ENCODE results near the gene ADNP.

ADNP gene

DNA sequence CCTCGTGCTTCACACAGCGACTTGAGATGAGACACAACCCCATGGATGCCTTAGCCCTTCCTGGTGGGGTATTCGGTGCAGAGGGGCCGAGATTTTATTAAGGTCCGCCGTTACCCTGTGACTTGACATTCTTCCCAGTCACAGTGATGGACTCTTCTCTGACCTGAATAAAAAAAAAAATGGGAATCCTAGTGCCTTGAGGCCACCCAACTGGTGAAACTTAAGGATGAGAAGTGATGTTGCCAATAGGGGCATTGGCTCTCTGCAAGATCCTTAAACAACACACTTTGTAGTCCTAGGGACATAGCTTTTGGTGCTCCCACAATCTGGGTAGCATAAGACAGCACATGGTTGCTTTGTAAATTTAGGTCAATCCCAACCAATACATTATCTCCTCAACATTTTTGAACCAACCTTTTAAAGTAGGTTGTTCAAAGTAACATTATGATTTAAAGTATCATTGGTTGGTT lies 814 bp upstream of the ADNP start:
- DNase-seq, result no peak

DNA sequence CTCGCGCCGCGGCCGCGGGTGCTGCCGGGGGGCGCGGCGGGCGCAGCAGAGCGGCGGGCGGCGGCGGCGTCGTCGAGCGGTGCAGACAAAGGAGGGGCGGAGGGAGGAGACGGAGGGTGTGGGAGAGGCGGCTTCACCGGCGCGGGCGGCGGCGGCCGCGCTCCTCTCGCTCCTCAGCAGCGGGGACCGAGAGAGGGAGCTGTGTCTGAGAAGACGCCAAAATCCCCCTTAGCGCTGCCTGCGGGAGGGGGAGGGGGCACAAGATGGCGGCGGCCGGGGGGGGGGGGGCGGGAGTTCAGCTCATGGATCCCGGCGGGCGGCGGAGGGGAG lies 296 bp downstream of the ADNP start:
- DNase-seq, result no peak

DNA sequence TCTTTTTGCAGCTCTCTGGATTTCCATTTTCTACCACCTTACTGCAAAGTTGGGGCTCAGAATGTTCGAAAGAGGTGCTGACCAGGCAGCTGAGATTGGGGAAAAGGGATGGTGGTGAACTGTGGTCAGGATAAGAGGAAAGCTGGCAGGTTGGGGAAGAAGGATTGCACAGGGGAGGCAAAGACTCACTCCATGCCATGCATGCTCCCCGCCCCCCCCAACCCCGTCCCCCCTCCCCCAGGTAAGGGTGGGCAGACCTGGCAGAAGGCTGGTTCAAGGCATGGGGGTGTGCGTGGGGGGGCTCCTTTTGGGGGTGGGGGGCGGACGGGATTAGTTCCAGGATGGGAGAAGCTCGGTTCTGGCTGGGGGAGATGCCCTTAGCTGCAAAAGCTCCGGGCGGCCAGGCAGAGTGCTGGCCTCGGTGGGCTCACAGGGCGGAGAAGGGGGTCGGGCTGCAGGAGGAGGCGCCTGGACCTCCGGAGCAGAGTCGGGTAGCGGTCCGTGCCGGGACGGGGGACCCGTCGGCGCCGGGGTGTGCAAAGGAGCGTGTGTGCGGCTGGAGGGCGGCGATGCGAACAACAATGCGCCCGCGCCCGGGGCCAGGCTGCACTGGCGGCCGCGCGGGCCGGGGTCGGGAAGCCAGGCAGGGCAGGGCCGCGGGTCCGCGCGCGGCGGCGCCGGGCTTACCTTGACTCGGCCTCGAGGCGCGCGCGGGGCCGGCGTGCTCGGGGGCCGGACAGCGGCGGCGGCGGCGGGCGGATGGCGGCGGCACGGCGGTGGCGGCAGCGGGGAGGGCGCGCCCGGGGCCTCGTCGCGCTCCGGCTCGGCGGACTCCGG lies 880 bp downstream of the ADNP start:
- DNase-seq, result peak; percentile 53

DNA sequence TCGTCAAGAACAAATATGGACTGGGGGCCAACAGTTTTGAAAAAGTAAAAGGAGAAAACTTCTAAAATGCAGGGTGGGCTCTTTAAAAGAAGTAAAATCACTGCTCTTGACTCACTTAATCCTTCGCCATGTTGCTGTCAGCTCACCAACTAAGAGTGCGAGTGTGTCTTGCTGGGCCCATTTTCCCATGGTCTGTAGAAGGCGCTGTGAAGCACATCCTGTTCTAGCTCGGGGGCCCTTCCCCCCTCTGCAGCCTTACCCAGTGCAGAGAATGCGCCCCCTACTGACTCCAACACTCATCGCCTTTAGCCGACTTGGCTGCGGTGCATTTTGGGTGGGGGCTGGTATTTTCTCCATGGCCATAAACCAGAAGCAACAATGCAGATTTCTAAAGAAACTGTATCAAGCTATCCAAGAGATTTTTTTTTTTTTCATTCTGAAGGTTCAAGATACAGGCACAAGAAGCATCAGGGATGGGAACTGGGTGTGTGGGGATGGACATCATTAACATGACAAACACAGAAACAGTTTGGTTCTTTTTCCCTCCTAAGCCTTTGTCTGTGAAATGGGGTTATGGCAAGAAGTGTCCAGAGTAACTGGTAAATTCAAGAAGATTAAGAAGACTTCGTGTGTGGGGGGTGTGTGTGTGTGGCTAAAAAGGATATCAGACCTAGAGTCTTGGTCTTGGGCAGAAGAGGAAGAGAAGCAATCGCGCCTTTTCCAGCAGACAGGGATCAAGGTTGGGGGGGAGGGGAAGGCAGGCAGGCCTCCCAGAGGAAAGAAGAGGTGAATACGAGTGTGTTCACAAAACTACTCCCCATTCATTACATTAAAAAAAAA lies 1.7 kb downstream of the ADNP start:
- peak; percentile 96 for DNase-seq

DNA sequence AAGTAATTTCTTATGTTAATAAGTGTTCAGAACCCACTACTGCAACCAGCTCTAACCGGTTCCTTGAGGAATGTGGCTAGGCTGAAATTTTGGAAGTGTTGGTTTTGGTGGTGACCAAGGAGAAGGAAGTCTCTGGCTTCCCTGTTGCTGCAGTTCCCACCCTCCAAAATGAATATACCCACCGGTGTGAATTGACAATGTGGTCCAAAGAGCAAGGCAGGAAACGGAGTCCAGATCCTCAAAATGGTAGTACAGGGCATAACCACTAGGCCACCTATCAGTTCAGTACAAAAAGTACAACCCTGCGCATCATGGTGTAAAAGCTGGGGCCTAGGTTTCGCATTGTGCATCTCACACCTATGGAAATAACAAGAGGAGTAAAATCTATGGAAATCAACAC lies 2.8 kb downstream of the ADNP start:
- DNase-seq, result no peak

DNA sequence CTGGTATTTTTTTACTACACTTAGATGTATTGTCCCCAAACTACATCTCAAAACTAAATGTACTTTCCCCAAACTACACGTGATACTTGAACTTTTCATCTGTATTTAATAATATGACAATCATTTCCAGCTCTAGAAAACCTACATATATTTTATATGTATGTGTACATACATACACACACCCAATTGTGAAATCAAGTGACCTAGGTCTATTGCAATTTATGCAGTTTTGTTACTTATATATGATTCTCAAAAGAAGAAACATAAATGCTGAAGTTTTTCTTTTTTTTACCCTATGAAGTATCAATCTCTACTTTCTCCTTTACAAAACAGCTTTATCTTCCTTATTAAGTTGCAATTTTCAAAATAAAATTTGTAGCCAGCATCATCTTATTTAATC lies 4.7 kb downstream of the ADNP start:
- no peak for DNase-seq

DNA sequence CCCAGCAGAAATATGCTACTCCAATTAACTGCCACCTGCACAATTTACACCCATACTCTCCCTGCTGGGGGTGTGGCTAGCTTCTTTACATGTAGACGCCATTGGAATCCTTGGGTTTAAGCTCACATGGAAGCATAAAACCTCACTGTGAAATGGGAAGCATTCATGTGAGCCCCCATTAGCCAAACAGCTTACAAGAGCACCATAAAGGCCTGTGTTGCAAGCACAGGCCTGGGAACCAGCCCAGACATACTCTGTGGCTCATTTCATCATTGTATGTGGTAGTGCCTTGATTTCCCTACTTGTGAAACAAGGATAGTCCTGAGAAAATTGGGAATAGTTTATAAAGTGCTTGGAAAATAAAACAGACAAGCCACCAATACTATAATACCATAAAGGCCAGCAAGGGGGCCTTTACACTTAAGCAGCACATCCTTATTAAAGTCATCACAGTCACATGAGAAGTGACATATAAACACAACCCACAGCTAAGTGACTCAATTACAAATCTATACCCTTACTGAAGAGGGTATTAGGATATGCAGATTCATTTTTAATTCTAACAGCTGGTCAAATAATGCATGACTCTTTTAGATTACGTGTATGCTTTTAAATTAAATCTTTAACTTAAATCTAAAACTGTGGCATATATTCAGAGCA lies 6.8 kb downstream of the ADNP start:
- no peak for DNase-seq

DNA sequence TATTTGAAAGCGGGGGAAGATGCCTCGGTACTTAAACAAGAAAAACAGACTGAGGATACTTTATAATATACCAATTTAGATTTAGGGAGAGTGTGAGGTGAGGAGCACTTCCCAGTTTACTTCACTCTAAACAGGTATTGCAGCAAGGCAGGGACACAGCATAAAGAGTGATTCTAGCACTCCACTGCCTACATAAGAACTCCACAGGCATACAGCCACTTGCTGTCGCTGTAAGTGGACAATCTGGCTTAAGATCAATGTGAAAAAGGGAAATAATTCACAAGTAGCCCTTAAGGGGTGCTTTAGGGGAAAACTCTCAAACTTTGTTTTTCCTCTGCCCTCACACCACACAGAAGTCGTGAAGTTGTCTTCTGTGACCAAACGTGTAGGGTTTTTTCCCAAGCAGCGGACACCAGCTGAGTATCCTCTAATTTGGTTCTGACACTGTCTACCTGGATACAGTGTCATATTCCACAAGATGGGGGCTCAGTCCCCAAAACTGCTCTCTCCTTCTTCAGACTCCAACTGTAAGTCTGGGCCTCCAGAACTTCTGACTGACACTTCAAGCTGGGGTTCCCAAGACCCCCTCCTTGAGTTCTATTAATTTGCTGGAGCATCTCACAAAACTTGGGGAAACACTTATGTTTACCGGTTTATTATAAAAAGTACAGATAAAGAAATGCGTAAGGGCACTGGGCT lies 9.3 kb downstream of the ADNP start:
- no peak for DNase-seq

DNA sequence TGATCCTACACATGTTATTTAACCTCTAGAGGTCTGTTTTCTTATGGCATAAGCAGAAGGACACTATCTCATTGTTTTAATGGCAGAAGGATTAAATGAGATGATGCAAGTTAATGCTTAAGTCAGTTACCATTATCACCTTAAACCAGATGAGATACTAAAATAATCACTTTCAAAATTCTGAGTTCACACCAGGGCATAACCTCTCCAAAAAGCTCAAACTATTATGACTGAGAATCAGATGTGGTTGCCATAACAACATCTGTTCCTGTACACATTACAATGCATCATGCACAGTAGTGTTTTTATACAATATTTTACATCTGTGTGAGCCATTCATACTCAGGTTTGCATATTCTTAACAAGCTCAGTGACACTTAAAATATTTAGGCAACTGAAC lies 10.2 kb downstream of the ADNP start:
- no peak for DNase-seq

DNA sequence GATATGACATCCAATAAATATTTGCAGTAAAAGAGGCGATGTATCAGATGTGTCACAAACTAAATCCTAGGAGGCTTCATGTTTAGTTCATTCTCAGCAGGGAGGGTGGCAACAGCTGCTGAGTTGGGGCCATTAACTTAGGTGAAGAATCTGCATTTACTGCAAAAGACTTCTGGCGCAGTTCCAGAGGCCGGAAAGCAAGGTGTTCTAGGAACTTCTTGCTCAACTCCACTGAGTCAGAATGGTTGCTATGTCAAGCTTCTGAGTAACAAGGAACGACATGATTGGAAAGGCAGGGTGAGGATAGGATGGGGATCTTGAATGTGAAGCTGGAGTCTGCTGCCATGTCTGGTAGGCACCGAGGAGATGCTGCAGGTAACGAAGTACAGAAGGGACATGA lies 11.7 kb downstream of the ADNP start:
- peak; percentile 14 for DNase-seq

DNA sequence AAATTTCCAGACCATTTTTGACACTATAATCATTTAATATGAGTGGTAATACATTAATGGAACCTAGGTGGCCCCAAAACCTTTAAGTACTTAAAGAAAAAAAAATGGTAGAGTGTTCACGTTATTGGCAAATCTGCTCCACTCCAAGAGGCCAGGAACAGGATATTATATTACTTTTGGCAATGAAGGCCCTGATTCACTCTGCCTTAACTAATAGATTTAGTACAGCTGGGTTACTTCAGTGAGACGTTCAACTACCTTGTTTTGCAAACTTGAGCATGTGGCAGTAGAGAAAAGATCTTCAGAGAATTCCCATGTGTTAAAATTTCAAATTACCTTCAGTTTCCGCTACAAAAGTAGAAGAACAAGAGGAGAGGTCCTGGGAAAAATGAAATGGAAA lies 12.8 kb downstream of the ADNP start:
- no peak for DNase-seq

DNA sequence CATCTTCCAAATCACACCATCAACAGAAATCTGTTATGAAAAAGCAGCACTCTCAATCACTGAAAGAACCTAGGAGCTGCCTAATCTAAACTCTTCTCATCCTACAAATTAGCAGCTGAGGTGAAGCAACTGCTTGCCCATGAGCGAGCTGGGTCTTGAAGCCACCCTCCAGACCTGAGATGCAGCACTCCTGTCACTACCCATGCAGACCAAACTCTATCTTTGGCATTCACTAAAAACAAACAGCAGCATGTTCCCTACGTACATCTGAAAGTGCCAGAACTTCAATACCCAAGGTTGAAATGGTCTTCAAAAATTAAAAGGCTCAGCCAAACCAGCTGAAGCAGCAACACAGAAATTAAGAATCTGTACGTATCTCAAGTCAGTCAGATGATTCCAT lies 14.3 kb downstream of the ADNP start:
- no peak for DNase-seq

DNA sequence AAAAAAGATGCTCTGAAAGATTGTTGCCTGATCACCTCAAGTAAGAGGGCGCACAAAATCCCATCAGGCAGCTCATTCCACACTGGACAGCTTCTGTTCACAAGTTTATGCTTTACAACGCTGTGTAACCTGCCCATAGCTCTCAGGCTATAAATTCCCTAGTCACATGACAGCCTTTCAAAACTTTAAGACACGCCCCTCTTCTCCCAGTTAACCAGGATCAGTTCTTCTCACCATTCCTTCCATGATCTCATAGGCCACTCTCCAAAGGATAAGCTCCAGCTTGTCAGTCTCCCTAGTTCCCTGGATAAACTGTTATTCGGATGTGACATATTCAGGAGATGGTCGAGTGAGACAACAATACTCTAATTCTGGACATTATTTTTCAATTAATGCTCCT lies 15.0 kb downstream of the ADNP start:
- DNase-seq, result no peak

DNA sequence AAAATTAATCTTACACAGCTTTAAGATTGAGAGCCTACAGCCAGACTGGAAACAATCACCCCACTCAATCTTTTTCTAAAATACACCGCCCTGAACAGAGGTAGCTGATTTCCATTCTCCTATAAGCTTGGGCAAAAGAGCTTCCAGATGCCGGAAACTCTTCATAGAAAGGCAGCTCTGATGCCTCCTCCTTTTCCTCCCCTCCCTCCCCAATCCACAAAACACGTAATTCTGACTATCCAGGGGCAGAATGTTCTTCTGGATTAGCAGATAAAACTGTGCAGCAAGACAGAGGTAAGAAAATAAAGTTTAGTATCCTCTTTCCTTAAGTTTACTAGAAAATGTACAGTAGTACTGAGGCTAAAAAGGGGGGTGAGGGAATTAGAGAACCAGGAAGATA lies 15.8 kb downstream of the ADNP start:
- DNase-seq, result no peak

DNA sequence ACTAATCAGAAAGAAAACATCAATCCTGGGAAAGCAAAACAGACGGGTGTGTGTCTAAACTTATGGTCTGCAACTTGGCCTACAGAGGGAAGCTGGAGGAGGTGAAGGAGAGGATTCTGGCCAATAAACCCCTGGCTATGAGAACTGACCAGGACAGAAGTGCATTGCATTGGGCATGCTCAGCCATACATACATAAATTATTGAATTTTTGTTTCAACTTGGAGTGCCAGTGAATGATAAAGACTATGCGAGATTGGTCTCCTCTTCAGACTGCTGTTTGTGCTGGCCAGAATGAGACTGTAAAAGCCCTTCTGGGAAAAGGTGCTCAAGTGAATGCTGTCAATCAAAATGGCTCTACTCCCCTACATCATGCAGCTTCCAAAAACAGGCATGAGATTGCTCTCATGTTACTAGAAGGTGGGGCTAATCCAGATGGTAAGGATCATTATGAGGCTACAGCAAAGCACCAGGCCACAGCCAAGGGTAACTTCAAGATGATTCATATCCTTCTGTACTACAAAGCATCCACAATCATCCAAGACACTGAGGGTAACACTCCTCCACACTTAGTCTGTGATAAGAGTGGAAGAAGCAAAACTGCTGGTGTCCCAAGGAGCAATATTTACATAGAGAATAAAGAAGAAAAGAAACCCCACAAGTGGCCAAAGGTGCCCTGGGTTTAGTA lies 17.4 kb downstream of the ADNP start:
- no peak for DNase-seq

DNA sequence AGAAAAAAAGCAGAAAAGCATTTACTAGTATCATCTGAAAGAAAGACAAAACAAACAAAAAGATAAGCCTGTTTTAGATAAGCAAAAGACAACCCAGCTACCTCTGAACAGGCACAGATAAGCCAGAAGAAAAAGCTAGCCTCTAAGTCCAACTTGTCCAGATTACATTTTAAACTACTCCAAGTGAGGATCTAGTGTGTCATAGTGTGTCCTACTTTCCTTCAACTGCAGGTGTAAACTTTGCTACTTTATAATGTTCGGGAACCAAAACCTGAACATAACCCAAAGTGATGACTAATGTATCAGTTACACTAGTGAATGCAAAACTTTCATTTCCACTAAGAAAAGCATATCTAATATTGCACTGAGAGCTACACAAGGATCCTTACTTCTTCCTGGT lies 19.5 kb downstream of the ADNP start:
- no peak for DNase-seq

DNA sequence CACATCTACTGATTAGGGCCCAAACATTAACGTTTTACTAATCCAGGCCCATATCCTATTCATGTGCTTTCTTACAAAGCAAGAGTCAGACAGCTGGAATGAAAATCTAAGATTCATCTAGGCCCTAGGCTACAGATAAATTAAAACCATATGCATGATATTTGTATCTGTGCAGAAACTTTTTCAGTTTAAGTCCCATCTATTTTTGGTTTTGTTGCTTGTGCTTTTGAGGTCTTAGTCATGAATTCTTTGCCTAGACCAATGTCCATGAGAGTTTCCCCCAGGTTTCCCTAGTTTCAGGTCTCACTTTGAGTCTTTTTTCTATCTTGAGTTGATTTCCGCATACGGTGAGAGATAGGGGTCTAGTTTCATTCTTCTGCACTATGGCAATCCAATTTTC lies 20.2 kb downstream of the ADNP start:
- no peak for DNase-seq

DNA sequence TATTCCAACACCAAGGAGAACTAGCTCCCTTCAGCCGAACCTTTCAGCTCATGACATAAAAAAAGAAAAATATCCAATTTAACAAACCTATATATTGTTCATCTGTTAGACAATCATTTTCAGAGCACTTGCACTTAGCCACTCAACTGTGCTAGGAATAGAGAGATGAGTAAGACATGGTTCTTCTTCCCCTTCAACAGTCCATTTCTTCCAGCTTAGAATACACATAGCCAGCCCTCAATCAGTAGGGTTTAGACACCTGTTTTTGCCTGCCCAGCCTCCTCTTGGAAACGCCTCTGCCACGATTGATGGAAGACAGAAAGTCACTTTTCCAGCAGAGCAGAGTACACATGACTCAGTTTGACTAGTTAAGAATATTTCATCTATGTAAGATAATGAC lies 21.8 kb downstream of the ADNP start:
- no peak for DNase-seq

DNA sequence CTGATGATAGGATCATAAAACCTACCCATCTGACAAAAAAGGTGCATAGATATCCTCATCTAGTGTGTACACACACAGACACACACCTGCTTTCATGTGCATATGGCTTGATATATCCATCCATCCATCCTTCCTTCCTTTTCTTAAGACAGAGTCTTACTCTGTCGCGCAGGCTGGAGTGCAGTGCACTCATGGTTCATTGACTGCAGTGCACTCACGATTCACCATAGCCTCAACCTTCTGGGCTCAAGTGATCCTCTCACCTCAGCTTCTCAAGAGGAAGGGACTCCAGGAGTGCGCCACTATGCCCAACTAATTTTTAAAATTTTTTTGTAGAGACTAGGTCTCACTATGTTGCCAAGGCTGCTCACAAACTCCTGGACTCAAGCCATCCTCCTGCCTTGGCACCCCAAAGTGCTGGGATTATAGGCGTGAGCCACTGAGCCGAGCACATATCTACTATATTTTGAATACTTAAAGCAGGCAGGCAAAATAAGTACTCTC lies 27.1 kb downstream of the ADNP start:
- no peak for DNase-seq

DNA sequence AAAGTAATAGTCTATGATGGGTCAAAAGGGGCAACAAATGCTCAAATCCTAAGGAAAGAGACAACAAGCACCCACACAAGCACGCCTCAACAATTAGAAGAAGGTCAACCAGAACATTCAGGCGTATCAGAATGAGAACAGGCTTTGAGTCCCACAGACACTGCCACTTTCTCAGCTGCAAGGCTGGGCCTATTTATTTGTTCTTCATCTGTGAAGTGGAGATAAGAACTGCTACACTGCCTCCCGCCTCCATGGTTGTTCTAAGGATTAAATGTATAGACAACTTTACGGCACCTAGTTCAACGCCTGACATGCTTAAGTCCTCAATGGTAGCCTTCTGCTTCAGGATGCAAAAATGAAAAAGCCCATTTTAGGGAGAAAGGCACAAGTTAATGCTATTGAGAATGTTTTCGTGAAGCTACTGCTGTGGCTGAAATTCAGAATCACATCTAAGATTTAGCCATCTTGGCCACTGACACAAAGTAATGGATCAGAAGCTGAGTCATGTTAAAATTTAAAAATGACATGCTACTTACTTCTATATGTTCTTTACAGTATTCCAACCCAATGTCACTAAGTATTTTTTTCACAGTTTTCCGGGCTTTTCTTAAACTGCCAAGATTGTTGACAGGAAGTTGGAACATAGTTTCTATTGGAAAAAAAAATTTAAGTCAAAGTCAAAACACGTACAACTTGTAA lies 27.7 kb downstream of the ADNP start:
- no peak for DNase-seq

DNA sequence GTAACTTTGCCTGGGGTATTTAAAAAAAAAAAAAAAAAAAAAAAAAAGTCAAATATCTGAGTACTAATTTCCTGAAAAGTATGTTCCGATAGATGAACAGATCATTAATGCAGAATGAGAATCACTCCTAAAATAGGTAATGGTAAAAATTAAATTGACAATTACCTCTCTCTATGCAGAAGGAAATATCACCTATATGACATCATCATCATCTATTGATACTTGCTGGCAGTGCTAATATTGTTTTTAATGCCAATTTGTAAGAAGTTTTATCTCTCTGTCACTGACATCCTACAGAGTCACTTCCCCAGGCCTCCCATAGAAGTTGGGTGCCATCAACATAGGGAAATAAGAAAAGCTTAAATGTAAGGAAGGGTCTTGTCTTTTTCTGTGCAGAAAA lies 29.9 kb downstream of the ADNP start:
- DNase-seq, result no peak

DNA sequence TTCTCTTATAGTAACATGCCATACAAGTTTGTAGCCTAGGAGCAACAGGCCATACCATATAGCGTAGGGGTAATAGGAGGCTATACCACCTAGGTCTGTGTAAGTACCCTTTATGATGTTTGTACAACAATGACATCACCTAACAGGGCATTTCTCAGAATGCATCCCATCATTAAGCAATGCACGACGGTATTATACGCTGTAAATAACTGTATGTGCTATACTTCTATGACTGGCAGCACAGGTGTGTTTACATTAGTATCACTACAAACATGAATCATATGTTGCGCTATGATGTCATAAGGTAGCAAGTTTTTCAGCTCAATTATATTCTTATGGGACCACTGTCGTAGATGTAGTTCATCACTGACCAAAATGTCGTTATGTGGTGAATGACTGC lies 31.0 kb downstream of the ADNP start:
- no peak for DNase-seq

All from NCI-H146 (cell line).